TTC549 (cell line): ENCODE data around the gene MRPL24.
"Not testable (repeated sequence)": the region's sequence is repeated elsewhere in the genome, so short reads cannot be mapped to it uniquely, and the experiment has no call there.

Experiments used
- FAIRE-seq: peaks from 2 replicates; lab custom pipeline; 2012; peaks lifted over from hg19 to GRCh38; lab: Jason Lieb, UNC

The MRPL24 gene

DNA sequence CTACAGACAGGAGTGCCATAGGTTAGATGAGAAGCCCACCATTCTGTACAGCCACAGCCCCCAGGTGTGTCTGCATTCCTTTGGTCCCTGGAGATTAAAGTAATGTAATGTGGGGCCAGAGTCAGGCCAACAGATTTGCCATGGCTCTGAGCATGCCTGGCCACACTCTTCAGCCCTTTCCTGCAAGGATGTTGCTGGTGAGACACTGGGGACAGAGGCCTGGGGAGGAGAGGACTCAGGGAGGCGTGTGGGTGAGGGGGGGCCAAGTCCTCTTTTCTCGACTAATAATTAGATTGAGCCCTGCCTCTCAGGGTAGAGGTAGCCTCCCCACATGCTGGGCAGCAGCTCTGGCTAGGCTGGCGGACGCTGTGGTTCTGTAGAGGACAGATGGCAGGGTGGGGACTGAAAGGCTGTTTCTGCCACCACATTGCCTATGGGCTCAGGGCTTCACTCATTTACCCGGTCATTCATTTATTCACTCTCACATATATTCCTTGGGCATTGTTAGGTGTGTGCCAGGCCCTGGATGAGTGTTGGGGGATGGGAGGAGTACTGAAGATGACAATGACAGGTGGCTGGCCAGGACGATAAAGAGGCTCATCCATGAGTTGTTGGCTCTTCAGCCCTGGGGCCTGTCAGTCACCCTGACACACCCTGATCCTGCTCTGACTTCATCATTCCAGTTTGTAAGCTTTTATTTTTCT lies 19.4 kb upstream of the MRPL24 start:
- no peak for FAIRE-seq

DNA sequence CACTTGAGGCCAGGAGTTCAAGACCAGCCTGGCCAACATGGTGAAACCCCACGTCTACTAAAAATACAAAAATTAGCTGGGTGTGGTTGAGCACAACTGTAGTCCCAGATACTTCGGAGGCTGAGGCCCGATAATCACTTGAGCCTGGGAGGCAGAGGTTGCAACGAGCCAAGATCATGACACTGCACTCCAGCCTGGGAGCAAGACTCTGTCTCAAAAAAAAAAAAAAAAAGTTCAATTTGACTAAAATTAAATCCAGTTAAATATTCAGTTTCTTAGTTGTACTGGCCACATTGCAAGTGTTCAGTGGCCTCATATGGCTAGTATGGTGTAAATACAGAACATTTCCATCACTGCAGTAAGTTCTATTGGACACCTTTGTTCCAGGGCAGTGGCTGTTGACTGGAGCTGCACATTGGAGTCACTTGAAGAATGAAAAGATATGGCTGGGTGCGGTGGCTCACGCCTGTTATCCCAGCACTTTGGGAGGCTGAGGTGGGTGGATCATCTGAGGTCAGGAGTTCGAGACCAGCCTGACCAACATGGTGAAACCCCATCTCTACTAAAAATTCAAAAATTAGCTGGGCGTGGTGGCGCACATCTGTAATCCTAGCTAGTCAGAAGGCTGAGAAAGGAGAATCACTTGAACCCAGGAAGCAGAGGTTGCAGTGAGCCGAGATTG lies 16.8 kb upstream of the MRPL24 start:
- FAIRE-seq: not testable (repeated sequence)

DNA sequence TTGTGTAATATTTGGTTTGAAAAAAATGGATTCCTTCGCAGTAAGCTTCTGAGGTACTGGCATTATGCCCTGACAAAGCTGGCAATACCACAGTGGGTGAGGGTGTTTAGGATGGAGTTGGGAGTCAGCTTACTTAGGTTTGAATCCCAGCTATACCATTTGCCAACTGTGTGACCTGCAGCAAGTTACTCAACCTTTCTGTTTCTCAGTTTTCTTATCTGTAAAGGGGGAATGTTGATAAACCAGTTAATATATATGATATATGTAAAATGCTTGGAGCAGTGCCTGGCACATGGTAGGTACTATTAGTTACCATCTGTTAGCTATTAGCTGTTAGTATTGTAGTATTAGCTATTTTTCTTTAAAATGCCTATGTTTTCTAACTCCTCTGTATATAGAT lies 15.5 kb upstream of the MRPL24 start:
- FAIRE-seq: no peak

DNA sequence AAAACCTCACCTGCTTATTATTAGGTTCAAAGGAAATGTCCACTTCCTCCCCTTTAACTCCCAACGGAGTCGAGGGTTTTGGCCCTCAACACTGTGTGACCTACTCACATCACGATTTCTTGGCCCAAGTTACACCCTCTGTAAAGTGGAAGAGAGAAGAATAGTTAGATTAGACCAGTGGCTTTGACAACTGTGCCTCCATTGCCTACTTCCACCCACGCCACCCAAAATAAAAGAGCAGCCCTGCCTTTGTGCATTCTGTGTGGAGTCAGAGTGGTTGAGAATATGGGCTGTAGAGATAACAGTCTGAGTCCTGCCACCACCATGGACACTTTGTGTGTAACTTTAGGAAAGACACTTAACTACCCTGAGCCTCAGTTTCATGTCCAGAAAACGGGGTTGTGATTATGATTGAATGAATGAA lies 14.7 kb upstream of the MRPL24 start:
- no peak for FAIRE-seq

- no peak for FAIRE-seq
Measured at GRCh38 chr1:156754219-156754618, 13.3 kb upstream of the MRPL24 start.

DNA sequence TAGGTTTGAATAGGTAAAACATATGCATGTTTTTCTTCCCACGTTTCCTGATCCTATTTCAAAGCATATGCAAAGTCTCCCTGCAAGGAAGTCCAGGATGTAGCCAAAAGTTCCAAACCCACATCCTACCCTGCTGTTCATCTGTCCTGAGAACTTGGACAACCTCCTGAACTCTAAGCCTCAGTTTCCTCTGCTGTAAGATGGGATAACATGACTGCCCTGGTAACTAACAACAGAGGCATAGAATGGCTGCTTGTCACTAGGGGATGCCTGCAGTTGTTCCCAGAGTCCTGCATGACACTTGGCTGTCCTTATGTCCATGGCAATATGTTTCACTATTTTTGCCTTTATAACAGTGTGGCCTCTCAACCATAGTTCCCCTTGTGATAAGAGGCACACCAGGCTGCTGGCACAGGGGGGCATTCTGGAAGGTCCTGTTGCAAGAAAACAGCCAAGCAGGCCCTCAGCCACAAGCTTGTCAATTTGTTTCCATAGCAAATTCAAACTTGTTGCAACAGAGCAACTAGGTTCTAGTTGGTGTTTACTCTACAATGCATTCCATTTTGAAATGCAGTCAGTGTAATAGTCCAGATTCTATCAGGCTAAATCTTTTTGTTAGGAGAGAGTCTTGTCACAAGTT lies 12.1 kb upstream of the MRPL24 start:
- FAIRE-seq: no peak

- FAIRE-seq: no peak
Measured at GRCh38 chr1:156751757-156752481, 11.0 kb upstream of the MRPL24 start.

DNA sequence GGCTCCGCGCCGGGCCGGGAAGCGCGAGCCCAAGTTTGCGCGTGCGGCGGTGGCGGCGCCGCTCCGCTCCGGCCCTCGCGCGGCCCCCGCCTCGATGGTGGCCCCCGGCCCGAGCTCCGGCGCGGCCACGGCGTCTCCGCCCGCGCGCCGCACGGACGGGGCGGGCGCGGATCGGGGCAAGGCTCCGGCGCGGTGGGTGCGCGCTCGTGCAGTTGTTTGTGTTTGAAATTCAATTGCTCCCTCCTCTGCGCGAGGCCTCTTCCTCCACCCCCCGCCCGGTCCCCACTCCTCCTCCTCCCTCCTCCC lies 10.5 kb upstream of the MRPL24 start, which contains the start of gene HDGF:
HDGF (minus strand) TSS at position 225 of the 306 bp plus-strand sequence. CDS start 246 bp downstream, outside the sequence.
- no peak for FAIRE-seq

GRCh38 chr1:156750711-156751450 lies 10.0 kb upstream of the MRPL24 start:
- no peak for FAIRE-seq

GRCh38 chr1:156750191-156750672 lies 9.3 kb upstream of the MRPL24 start:
- FAIRE-seq: no peak

- FAIRE-seq: no peak
Measured at GRCh38 chr1:156749419-156750118, 8.7 kb upstream of the MRPL24 start.

DNA sequence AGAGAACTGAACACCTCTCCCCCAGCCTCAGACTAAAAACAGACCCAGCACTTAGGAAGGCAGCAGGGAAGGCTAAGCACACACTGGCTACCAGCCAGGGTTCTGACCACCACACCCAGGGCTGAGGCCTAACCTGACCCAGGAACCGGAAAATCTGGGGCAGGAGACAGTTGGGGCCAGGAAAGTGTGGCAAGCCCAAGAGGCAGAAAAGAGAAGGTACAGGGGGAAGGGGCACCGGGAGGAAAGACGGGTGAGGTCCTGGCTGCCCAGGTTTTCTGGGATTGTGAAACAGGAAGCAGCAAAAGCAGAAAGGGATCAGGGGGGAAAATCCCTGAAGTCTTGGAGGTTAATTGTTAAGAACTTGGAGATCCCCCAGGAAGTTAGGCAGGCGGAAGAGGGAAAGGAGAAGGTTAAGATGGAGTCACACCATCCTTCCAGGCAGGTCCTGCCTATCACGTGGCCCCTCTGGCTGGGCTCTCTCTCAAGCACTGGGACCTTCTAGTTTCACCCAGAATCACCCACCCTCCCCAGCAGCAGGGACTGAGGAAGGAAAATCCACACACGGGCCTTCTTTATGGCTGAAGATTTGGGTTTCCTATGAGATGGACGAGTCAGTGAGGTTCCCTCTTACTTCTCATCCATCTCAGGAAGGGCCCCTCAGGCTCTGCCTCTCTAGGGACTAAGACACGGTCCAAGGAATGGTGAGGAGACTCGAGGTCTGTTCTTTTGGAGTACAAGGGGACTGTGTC lies 8.0 kb upstream of the MRPL24 start:
- no peak for FAIRE-seq

- FAIRE-seq: no peak
Measured at GRCh38 chr1:156747742-156748669, 7.1 kb upstream of the MRPL24 start.

DNA sequence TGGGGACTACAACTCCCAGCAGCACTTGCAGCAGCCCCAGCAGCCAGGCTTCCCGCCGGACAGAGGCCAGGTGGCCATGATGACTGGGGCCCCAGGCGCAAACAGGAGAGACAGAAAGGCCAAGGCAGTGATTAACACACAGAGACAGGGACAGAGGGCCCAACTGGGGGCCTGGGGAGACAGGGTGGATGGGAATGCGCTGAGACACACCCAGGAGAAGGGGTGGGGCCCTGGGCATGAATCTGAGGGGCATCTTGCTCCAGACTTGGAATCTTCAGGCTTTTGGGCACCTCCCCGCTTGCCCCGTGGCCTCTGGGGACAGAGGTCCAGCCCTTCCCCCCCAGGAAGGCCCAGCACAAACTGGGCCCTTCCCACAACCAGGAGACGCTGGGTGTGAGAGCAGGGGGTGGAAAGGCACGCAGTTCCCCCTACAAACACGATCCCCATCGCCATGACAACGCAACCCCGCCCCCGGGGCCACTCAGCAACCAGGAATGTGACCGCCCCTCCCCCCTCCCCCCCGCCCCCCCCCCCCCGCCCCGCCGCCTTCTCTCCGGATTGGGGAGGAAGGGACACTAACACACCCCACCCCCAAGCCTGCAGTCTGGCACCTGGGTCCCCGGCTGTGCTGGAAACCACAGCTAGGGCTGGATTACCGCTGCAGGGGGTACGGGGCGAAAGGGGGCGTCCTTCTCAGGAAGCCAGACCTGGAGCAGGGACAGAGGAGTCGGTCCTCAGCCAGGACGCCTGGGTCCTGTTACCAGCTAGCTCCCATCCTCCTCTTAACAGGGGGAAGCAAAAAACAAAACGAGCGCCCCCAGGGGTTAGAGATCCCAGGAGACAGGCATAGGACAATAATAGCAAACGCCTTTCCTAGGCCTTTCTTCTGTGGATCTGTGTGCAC lies 6.1 kb upstream of the MRPL24 start:
- FAIRE-seq: no peak

GRCh38 chr1:156746406-156746727 lies 5.5 kb upstream of the MRPL24 start:
- no peak for FAIRE-seq

GRCh38 chr1:156745881-156746280 lies 5.0 kb upstream of the MRPL24 start:
- FAIRE-seq: no peak

- FAIRE-seq: no peak
Measured at GRCh38 chr1:156744786-156745419, 4.0 kb upstream of the MRPL24 start.

- FAIRE-seq: no peak
Measured at GRCh38 chr1:156744344-156744743, 3.5 kb upstream of the MRPL24 start.
